ENCODE data around the gene SERTAD3. TPM values are rescaled to one million over a fixed set of nuclear protein-coding genes. Genes with fewer than 3 reads are reported as not detected.

Gene SERTAD3
- total RNA-seq, 2 donors from 2014 or later: 19.2 to 25.4 TPM

DNA sequence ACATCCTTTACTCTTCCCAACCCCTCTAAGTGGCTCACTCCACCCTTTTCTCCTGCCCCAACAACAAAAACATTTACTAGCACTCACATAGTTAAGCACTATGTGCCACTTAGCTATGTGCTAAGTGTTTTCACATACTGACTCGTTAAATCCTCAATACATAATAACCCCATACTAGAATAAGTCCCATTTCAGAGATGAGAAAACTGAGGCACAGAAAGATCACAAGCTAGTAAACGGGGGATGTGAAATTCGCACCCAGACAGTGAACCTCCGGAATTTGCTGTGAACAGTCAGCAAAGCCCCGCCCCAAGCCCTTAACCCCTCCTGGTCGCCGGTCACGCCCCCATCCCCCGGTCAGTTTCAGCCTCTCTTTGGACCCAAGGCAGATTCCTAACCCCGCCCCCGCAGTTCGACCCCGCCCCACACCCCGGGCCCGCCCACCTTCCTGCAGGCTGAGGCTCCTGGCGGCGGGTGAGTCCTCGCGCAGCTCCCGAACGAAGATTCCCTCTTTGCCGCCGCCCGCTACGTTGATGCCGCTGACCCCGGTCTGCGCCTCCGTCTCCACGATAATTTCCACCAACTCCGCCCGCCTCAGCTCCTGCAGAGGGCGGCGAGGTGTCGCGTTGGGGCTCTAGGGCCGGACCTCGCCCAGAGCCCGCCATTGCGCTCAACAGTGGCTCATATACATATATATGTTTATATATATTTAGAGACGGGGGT, 40.7 kb downstream of the SERTAD3 start:
- no peaks in the 10 kb centered on the region for H3K9me3 ChIP-seq
- H3K4me1 ChIP-seq: peaks cover 0 to 24% of the 10 kb centered on the region in 2 donors
- peak overlapping the region; percentile 49 to 65 for H3K4me3 ChIP-seq
- DNase-seq (ENCODE audit: low spot score): peak; percentile 91
- H3K36me3 ChIP-seq: no peaks in the 10 kb centered on the region
- H3K27ac ChIP-seq: peak overlapping the region; percentile 88 to 90
- H3K27me3 ChIP-seq: no peaks in the 10 kb centered on the region
- TF ChIP-seq, protein P1, sequence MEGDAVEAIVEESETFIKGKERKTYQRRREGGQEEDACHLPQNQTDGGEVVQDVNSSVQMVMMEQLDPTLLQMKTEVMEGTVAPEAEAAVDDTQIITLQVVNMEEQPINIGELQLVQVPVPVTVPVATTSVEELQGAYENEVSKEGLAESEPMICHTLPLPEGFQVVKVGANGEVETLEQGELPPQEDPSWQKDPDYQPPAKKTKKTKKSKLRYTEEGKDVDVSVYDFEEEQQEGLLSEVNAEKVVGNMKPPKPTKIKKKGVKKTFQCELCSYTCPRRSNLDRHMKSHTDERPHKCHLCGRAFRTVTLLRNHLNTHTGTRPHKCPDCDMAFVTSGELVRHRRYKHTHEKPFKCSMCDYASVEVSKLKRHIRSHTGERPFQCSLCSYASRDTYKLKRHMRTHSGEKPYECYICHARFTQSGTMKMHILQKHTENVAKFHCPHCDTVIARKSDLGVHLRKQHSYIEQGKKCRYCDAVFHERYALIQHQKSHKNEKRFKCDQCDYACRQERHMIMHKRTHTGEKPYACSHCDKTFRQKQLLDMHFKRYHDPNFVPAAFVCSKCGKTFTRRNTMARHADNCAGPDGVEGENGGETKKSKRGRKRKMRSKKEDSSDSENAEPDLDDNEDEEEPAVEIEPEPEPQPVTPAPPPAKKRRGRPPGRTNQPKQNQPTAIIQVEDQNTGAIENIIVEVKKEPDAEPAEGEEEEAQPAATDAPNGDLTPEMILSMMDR (IDR thresholded peaks at IDR 0.05): no peak

GRCh38 chr19:40400559-40400958, 43.6 kb downstream of the SERTAD3 start:
- DNase-seq (ENCODE audit: low spot score): no peak
- no peaks in the 10 kb centered on the region for H3K27me3 ChIP-seq
- H3K27ac ChIP-seq: no peak overlapping the region
- H3K4me3 ChIP-seq: no peak overlapping the region
- no peaks in the 10 kb centered on the region for H3K36me3 ChIP-seq
- TF ChIP-seq, protein P1 (IDR thresholded peaks at IDR 0.05): no peak
- H3K9me3 ChIP-seq: no peaks in the 10 kb centered on the region
- peaks cover 0 to 17% of the 10 kb centered on the region in 2 donors for H3K4me1 ChIP-seq

- no peak for DNase-seq (ENCODE audit: low spot score)
- Histone ChIP-seq H3K4me1 (peaks cover 0 to 13% of the 10 kb centered on the region in 2 donors), H3K27me3 (no peaks in the 10 kb centered on the region), H3K36me3 (no peaks in the 10 kb centered on the region), H3K9me3 (no peaks in the 10 kb centered on the region), H3K4me3 (peak overlapping the region in 1 of 2 donors; percentile 11), H3K27ac (no peak overlapping the region)
- TF ChIP-seq, protein P1 (IDR thresholded peaks at IDR 0.05): no peak
Observed at GRCh38 chr19:40398417-40399131, 45.6 kb downstream of the SERTAD3 start.

- no peaks in the 10 kb centered on the region for H3K9me3 ChIP-seq
- TF ChIP-seq, protein P1 (IDR thresholded peaks at IDR 0.05): no peak
- H3K4me1 ChIP-seq: peaks cover 0 to 5% of the 10 kb centered on the region in 2 donors
- no peaks in the 10 kb centered on the region for H3K27me3 ChIP-seq
- H3K4me3 ChIP-seq: no peak overlapping the region
- no peak overlapping the region for H3K27ac ChIP-seq
- no peak for DNase-seq (ENCODE audit: low spot score)
- no peaks in the 10 kb centered on the region for H3K36me3 ChIP-seq
Observed at GRCh38 chr19:40397568-40397906, 46.6 kb downstream of the SERTAD3 start.

DNA sequence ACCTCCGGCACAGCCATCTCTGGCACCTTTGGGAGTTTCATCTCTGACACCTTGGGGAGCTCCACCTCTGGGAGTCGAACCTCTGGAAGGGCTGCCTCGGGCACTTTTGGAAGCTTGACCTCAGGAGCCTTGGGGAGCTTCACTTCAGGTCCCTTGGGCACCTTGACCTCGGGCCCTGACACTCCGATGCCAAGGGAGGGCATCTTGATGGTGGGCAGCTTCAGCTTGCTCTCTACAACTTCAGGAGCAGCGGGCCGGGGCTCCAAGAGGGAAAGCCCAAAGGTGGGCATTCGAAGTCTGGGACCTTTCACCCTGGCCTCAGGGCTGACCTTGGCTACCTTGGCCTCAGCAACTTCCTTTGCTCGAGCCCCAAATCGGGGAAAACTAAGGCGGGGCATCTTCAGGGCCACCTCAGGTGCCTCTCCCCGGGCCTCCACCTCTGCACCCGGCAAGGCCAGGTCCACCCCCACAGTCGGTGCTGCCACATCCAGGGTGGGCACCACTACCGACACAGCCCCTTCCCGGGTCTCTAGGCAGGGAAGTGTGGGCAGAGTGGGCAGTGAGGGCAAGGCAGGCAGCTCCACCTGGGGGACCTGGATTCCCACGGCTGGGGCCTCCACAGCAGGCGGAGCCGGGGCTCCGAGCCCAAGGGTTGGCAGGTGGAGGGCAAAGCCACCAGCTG, 47.1 kb downstream of the SERTAD3 start:
- Histone ChIP-seq H3K4me3 (no peak overlapping the region), H3K4me1 (peaks cover 0 to 5% of the 10 kb centered on the region in 2 donors), H3K36me3 (no peaks in the 10 kb centered on the region), H3K27me3 (no peaks in the 10 kb centered on the region), H3K9me3 (no peaks in the 10 kb centered on the region), H3K27ac (no peak overlapping the region)
- TF ChIP-seq, protein P1 (IDR thresholded peaks at IDR 0.05): no peak
- DNase-seq (ENCODE audit: low spot score): no peak
